ENCODE measurements around the gene GID8.

The GID8 gene

GRCh38 chr20:62970307-62971210, 32.6 kb downstream of the GID8 start:
- no peak for DNase-seq

- DNase-seq = no peak
These were observed 33.4 kb downstream of the GID8 start for GRCh38 chr20:62971211-62971949.

DNA sequence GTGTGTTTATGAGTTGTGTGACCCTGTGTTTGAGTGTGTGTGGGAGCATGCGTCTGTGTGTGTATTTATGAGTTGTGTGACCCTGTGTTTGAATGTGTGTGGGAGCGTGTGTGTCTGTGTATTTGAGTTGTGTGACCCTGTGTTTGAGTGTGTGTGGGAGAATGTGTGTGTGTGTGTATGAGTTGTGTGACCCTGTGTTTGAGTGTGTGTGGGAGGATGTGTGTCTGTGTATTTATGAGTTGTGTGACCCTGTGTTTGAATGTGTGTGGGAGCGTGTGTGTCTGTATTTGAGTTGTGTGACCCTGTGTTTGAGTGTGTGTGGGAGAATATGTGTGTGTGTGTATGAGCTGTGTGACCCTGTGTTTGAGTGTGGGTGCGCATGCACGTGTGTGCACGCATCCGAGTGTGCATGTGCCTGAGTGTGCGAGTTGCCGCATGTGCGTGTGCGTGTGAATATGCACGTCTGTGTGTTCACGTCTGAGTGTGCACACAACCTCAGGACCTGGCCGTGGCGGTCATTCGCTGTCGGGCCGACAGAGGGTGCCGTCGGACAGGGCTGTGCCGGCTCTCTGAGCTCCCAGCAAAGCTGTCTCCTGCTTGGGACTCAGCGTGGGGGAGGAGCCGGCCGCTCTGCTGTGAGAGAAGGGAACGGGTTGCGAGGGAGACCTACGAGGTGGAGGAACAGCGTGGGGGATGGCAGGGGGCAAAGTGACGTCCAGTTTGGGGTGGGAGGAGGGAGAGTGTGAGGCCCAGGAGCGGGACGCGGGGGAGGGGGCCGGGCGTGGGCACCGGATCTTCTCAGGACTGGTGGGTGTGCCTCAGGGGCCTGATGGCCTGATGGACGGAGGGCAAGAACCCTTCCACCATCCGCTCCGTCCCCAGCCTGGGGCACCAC, 34.2 kb downstream of the GID8 start:
- peak in 11 of 14 donors; percentile 20 to 82 (median 58) for DNase-seq

DNA sequence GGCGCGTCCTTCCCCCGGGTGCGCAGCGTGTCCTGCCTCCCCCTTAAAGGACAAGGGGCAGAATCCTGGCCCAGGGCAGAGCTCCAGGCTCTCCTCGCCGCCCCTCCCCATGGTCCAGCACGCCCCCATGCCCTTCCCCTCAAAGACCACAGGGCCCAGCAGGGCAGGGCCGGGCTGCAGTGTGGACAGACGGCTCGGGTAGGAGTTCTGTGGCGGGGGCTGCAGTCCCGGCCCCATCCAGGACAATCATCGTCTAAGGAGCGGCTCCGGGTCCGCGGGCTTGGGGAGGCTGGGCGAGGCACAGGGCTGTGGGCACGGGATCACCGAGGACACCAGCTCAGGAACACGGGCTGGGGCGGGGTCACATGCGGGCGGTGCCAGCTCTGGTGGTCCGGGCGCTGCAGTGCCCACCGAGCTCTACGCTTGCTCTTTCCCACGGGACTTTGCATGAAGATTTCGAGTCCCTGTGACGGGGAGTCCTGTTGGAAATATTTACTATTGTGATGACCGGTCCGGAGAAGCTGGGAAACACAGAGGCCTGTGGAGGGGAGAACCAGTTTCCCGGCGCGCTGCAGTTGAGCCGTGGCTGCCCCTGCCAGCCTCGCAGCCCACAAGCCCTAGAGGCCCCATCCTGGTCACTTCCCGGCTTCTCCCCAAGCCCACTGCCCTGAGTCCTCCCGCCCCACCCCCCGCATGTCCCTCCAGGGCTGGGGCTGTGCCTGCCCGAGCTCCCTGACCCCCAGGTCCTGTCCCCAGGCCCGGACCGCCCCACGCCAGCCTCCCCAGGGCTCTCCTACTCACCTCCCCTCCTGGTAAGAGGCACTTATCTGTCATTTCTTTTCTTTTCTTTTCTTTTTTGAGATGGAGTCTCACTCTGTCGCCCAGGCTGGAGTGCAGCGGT, 35.1 kb downstream of the GID8 start:
- no peak for DNase-seq

DNA sequence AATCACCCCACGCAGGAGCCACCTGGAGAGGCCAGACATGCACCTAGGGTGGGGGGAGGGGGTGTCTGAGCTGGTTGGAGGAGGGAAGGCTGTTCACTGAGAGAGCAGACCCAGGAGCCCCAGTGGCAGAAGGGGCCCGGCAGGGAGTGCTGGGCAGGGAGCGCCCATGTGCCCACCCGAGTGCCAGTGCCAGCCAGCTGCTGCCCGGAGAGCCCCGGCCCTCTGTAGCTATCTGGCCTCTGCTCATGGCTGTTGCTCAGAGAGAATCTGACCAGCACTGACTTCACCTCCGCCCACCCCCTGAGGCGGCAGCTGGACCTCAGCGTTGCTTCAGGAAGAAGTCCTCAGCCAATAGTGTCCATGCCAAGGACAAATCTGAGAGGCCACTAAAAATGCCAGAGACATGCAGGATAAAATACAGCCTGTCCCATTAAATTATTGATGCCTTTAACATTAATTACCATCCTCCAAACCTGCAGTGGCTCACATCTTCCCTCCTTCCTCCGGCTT, 37.4 kb downstream of the GID8 start:
- peak in 1 of 14 donors; percentile 28 for DNase-seq

DNA sequence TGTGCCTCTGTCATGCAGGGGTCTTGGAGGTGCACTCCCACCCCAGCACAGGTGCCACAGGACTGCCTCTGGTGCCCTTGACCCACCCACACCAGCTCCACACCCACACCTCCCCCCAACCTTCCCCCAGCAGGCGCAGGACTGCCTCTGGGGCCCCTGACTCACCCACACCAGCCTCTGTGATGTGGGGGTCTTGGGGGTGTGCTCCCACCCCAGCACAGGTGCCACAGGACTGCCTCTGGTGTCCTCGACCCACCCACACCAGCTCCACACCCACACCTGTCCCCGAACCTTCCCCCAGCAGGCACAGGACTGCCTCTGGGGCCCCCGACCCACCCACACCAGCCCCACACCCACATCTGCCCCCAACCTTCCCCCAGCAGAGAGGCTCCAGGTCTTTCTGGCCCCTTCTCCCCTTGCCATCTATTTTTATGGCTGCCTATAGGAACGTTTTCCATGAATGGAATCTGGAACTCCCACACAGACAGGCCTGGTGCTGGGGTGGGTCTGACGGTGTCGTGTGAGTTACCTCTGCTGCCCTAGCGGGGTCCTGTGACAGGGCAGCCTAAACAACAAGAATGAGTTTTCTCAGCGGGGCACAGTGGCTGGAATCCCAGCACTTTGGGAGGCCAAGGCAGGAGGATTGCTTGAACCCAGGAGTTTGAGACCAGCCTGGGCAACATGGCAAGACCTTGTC, 38.0 kb downstream of the GID8 start:
- no peak for DNase-seq

GRCh38 chr20:62976886-62977285, 38.9 kb downstream of the GID8 start:
- DNase-seq = no peak

DNA sequence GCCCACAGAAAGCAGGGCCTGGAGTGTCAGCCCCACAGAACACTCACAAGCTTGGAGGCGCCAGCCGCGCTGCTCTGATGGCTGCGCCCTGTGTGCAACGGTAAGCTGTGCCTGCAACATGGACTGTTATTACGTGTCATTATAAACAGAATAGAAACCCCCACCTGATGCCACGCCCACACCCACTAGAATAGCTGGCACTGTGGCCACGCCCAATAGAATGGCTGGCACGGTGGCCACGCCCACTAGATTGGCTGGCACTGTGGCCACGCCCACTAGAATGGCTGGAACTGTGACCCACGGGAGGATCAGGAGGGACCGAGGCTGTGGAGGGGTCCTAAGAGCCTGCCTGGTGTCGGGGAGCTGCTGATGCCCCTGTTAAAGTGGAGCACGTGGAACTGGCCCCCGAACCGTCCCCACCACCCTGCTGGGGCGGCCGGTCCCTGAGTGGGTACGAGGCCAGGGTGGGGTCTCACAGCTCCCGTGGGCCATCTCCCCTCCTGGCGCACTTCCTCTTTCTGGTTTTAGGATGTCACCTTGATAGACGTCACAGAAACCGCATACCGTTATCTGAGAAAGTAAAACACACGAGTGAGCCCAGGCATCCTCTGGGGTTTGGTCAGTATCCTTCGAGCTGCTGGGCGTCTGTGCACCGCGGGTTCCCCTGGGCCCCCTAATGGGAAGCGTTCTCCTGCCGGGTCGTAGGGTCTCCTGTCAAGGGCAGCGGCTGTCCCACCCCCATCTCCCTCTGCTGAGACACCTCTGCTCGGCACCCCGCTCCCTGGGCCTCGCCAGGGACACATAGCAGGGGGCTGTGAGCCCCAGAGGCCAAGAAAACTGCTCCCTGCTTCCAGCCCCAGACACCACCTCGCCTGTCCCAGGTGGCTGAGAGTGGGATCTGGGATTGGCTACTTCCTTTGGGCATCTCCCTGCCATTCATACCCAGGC, 39.9 kb downstream of the GID8 start:
- no peak for DNase-seq

- DNase-seq = no peak
These were observed 40.6 kb downstream of the GID8 start for GRCh38 chr20:62978561-62978943.

GRCh38 chr20:62979310-62979709, 41.4 kb downstream of the GID8 start:
- DNase-seq = no peak

GRCh38 chr20:62979876-62980373, 42.0 kb downstream of the GID8 start:
- DNase-seq = peak in 2 of 14 donors; percentile 5 to 29

GRCh38 chr20:62980380-62980960, 42.5 kb downstream of the GID8 start:
- no peak for DNase-seq

GRCh38 chr20:62980970-62981369, 43.0 kb downstream of the GID8 start:
- DNase-seq = peak in 1 of 14 donors; percentile 1

DNA sequence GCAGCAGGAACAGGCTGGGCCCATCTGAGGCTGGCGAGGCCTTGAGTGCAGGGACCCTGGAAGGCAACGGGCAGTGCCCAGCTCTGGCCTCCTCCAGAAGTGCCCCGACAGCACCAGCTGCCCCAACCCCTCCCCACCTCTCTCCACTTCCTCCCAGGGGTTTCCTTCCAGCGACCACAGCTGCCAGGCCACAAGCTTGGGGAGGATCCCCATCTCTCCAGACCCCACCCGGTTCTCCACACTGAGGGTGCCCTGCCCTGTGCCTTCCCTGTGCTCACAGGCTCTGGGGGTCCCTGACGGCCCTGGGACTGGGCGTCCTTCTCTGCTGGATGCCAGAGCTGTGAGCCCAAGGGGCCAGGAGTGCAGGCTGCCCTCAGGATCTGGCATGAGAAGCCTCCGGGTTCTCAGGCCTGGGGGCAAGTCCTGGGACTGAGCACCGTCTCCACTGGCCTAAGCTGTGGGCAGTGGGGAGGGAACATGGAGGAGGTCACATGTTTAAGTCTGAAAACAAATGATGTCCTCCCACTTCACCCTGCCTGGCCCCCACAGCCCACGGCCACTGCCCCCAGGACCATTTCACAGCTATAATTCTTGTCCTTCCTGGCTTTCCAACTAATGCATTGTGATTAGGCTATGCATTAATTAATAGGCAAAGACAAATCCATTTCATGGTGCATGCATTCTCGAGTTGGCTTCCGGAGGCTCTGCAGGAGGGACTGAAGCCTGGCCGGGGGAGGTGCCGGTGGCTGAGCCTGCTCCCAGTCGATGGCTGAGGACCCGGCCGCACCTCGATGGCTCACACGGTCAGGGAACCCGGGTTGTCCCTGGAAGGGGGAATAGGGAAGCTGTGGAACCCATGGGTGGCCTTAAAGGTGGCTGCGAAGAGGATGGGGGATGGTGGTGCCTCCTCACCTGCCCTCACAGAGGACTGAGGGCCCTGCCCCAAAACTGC, 44.5 kb downstream of the GID8 start:
- no peak for DNase-seq

- no peak for DNase-seq
These were observed 45.3 kb downstream of the GID8 start for GRCh38 chr20:62983210-62983609.

DNA sequence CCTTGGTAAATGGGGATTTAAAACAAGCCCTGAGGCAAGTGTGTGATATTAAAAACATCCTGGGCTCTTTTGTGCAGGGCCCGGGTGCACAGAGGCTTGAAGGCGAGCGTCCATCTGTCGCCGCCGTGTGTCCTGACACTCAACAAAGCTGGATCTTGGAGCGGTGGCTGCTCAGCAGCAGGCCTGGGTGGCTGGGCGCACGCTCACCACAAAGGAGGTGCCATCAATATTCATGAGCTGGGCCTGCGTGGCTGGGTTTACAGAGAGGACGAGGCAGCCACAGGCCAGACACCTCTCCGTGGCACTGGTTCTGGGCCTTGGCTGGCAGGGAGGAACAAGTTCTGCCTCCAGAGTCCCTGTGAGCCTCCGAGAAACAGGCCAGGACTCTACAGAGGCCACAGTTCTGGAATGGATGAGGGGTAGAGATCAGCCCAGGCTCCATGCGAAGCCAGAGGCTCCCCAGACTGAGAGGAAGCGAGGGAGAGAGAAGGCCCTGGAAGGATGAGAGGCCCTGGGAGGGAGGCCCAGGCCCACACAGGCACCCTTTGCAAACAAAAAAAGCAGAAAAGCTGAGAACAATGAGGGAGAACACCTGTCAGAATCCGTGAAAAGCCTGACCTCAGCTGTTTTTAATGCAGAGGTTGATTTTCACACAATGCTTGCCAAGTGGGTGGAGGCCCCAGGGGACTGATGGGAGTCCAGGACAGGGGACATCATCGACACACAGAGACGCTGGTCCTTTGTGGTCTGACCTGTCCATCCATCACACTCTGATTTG, 46.9 kb downstream of the GID8 start:
- peak in 5 of 14 donors; percentile 9 to 33 (median 29) for DNase-seq

- no peak for DNase-seq
These were observed 47.5 kb downstream of the GID8 start for GRCh38 chr20:62985444-62985778.
